Measurements from ENCODE around the gene DGLUCY. TPM values are rescaled to one million over a fixed set of nuclear protein-coding genes. Genes with fewer than 3 reads are reported as not detected.

The DGLUCY gene
- total RNA-seq, 1 experiment from 2014 or later = 54.8 TPM

DNA sequence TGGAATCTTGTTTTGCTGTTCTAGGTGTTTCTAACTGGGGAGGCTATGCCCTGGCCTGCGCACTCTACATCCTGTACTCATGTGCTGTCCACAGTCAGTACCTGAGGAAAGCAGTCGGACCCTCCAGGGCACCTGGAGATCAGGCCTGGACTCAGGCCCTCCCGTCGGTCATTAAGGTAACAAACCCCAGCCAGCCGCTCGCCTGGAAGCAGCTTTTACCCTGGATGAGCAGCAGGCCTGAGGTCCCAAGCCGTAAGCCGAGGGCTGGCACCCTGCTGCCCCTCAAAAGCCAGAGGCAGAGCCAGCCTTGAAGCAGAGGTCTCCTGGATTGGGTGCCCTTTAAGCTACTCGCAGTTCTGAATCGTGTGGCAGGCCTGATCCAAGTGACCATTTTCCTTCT is 101.5 kb downstream of the DGLUCY start:
- BruUV-seq (replicated peaks) = no TSS peak
- Histone ChIP-seq H3K9me3 (0 out of 2 replicates have a peak, but pooled peaks cover 3% of the 10 kb centered on the region), H3K36me3 (ENCODE audit: control insufficient read depth, insufficient read depth, low read length) (peaks cover 2% of the 10 kb centered on the region; the same call in 1 of the 2 replicates), H3K4me3 (ENCODE audit: low read depth, low read length) (no peak overlapping the region), H3K4me1 (no peaks in the 10 kb centered on the region), H3K27me3 (replicated peaks; ENCODE audit: control insufficient read depth, insufficient read depth, low read length) (no peaks in the 10 kb centered on the region)
- Mint-ChIP-seq H3K4me3 (ENCODE audit: unreplicated experiment) (no peak overlapping the region), H3K4me1 (ENCODE audit: low read depth, unreplicated experiment) (no peaks in the 10 kb centered on the region), H3K36me3 (ENCODE audit: insufficient read depth, unreplicated experiment) (peaks cover 31% of the 10 kb centered on the region), H3K27ac (ENCODE audit: unreplicated experiment) (no peak overlapping the region), H3K27me3 (ENCODE audit: insufficient read depth, unreplicated experiment) (no peaks in the 10 kb centered on the region), H3K9me3 (ENCODE audit: unreplicated experiment) (no peaks in the 10 kb centered on the region)
- no peak for DNase-seq
- intact Hi-C loops (cut with micrococcal nuclease; ENCODE audit: unreplicated experiment) = no loop called here
- POLR2A ChIA-PET = no interaction called here
- no peak for TF ChIP-seq CTCF (IDR thresholded peaks at IDR 0.05; ENCODE audit: insufficient read depth in 1 of 2, low read depth in 1 of 2, low read length in 1 of 2, severe bottlenecking in 1 of 2, unreplicated experiment in 1 of 2)
- CTCF ChIA-PET = no interaction called here

- no peak for DNase-seq
- H3K36me3 Mint-ChIP-seq (ENCODE audit: insufficient read depth, unreplicated experiment) = peaks cover 32% of the 10 kb centered on the region
- H3K4me1 Mint-ChIP-seq (ENCODE audit: low read depth, unreplicated experiment) = no peaks in the 10 kb centered on the region
- no peak for TF ChIP-seq CTCF (IDR thresholded peaks at IDR 0.05; ENCODE audit: insufficient read depth in 1 of 2, low read depth in 1 of 2, low read length in 1 of 2, severe bottlenecking in 1 of 2, unreplicated experiment in 1 of 2)
- no peak overlapping the region for H3K4me3 ChIP-seq (ENCODE audit: low read depth, low read length)
- no TSS peak for BruUV-seq (replicated peaks)
- intact Hi-C loops (cut with micrococcal nuclease; ENCODE audit: unreplicated experiment) = no loop called here
- H3K36me3 ChIP-seq (ENCODE audit: control insufficient read depth, insufficient read depth, low read length) = peaks cover 2% of the 10 kb centered on the region; the same call in 1 of the 2 replicates
- H3K9me3 Mint-ChIP-seq (ENCODE audit: unreplicated experiment) = no peaks in the 10 kb centered on the region
- POLR2A ChIA-PET = no interaction called here
- H3K27me3 ChIP-seq (replicated peaks; ENCODE audit: control insufficient read depth, insufficient read depth, low read length) = no peaks in the 10 kb centered on the region
- H3K27ac Mint-ChIP-seq (ENCODE audit: unreplicated experiment) = no peak overlapping the region
- H3K9me3 ChIP-seq = no peaks in the 10 kb centered on the region
- no peaks in the 10 kb centered on the region for H3K27me3 Mint-ChIP-seq (ENCODE audit: insufficient read depth, unreplicated experiment)
- no peaks in the 10 kb centered on the region for H3K4me1 ChIP-seq
- no peak overlapping the region for H3K4me3 Mint-ChIP-seq (ENCODE audit: unreplicated experiment)
- CTCF ChIA-PET = no interaction called here
These were observed 102.9 kb downstream of the DGLUCY start for GRCh38 chr14:91216731-91217226.

DNA sequence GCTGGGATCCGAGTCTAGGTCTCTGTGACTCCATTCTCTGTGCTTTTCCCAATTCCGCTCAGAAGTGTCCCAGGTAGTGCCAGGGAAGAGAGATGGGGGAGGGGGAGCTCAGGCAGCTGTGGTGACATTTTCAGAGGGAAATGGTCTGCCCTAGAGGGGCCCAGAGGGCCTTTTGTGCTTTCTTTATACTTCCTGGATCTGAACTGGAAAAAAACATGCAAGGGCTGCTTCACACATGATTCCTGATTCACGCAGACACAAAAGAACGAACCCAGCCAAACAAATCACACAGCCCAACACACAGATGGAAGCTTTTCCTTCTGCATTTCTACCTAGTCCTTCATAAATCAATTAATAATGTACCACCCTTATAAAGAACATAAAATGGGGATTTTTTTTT is 104.1 kb downstream of the DGLUCY start:
- Histone ChIP-seq H3K4me1 (no peaks in the 10 kb centered on the region), H3K27me3 (replicated peaks; ENCODE audit: control insufficient read depth, insufficient read depth, low read length) (no peaks in the 10 kb centered on the region), H3K9me3 (no peaks in the 10 kb centered on the region), H3K36me3 (ENCODE audit: control insufficient read depth, insufficient read depth, low read length) (peaks cover 2% of the 10 kb centered on the region; the same call in 1 of the 2 replicates), H3K4me3 (ENCODE audit: low read depth, low read length) (no peak overlapping the region)
- Mint-ChIP-seq H3K27me3 (ENCODE audit: insufficient read depth, unreplicated experiment) (no peaks in the 10 kb centered on the region), H3K4me3 (ENCODE audit: unreplicated experiment) (no peak overlapping the region), H3K4me1 (ENCODE audit: low read depth, unreplicated experiment) (no peaks in the 10 kb centered on the region), H3K36me3 (ENCODE audit: insufficient read depth, unreplicated experiment) (peaks cover 37% of the 10 kb centered on the region), H3K9me3 (ENCODE audit: unreplicated experiment) (no peaks in the 10 kb centered on the region), H3K27ac (ENCODE audit: unreplicated experiment) (no peak overlapping the region)
- DNase-seq = no peak
- intact Hi-C loops (cut with micrococcal nuclease; ENCODE audit: unreplicated experiment) = no loop called here
- ChIA-PET CTCF (no interaction called here), POLR2A (no interaction called here)
- no TSS peak for BruUV-seq (replicated peaks)
- no peak for TF ChIP-seq CTCF (IDR thresholded peaks at IDR 0.05; ENCODE audit: insufficient read depth in 1 of 2, low read depth in 1 of 2, low read length in 1 of 2, severe bottlenecking in 1 of 2, unreplicated experiment in 1 of 2)

Measured in Caco-2 (cell line).